HCEC 1CT (cell line): ENCODE results near the gene C19orf67.

Source experiments
- DNase-seq: peaks from one replicate; pipeline ENCODE4 v3.0.0-alpha.2; 2017

Gene C19orf67

GRCh38 chr19:14081797-14082674 is 3.5 kb downstream of the C19orf67 start:
- DNase-seq, result no peak

- peak; percentile 98 for DNase-seq
These were observed 4.4 kb downstream of the C19orf67 start for GRCh38 chr19:14080887-14081796.

DNA sequence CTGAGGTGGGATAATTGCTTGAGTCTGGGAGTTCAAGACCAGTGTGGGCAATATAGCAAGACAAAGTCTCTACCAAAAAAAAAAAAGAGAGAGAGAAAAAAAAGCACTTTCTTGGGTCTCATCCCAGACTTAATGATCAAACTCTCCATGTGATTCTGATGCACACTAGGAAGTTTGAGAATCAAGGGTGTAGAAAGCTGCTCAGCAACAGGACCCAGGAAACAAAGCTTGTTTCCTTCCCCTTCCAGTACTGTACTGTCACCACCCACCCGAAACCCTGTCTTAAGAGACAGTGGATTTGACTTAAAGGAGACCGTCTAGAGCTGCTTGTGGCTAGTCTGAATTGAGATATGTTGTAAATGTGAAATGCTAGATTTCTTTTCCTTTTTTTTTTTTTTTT is 7.2 kb downstream of the C19orf67 start:
- no peak for DNase-seq

DNA sequence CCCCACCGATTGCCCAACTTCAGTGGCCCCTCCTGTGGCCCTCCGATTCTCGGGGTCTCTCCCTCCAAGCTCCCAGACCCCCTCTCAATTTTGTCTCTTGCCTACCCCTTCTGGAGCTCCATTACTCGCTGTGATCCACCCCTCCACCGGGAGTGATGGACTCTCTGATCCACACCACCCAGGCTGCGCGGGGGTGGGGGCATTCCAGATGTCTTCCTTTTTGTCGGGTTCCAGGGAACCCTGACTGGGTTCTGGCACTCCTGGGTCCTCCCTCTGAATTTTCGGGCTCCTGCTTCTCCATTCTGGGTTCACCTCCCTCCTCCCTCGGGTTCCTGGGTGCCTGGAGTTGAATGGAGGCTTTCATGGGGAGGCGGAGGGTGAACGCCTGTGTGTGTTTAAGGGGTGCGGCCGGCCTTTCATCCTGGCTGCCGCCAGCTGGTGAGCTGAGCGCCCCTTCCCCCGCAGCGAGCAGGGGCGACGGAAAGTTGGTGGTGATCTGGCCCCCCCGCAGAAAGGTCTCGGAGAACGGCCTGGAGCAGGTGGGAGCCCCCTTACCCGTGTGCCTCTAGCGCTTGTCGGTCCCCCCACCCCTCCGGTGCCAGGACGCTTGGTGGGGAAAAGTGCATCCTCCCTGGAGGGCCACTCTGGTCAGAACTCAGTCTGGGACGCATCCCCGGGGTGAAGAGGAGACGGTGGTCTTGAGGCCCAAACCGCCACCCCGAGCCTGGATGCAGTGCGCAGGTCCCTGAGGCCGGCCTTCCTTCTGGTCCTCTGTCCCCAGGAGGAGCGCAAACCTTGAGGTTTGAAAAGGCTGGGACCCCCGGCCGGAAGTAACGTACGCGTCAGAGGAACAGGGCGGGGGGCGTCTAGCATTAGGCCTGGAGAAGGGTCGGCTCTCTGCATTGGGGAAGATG is 11.4 kb downstream of the C19orf67 start:
- no peak for DNase-seq

DNA sequence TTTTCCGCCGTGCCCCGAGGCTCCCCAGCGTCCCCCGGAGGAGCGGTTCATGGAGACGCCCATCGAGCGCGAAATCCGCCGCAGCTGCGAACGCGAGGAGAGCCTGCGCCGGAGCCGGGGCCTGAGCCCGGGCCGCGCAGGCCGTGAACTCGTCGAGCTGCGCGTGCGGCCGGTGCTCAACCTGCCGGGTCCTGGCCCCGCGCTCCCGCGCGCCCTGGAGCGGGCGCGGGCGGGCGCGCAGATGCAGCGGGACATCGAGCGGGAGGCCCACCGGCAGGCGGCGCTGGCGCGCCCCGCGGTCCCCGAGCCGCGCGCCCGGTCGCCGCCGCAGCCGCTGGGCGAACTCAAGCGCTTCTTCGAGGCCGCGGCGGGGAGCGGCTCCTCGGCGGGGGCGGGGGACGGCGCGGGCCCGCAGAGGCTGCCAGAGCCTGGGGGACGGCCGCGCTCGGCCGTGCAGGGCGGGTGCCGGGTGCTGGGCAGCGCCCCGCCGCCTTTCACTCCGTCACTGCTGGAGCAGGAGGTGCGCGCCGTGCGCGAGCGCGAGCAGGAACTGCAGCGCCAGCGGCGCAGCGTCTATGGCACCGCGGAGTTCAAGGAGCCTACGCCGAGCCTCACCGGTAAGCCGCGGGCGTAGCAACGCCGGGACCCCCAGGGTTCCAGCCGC is 12.2 kb downstream of the C19orf67 start:
- peak; percentile 70 for DNase-seq

DNA sequence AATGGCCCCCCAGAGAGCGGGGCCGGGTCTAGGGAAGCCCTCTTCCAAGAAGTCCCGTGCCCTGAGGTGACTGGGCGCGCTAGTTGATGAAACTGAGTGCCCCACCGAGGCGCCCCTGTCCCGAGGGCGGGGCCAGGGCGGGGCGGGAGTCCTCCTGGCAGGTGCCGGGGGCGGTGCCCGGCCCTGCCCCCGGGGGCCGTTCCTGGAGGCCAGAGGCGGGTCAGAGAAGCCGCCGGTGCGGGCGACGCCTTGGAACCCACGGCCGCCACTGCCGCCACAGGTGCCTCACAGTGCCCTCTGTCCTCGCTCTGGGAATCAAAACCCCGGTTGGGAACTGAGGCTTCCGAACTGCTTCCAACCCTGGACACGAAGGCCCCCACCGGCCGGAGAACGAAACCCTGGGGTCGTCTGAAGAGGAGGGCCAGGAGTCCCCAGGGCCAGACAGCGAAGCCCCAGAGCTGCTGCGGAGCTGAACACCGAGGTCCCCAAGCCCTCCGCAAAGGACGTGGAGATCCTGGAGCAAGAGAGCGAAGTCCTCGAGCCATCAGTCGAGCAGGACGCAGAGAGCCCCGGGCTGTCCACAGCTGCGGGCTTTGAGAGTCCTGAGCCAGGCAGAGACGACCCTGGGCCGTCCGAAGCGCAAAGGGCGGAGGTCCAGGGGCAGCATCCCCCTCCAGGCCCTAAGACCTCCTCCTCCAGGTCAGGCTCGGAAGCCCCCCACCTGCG is 12.9 kb downstream of the C19orf67 start, which contains the start of gene MISP3:
Gene MISP3, plus strand, starts transcription at position 252 of the 726 bp plus-strand sequence. CDS start 524 bp downstream, outside the sequence.
- DNase-seq, result no peak

DNA sequence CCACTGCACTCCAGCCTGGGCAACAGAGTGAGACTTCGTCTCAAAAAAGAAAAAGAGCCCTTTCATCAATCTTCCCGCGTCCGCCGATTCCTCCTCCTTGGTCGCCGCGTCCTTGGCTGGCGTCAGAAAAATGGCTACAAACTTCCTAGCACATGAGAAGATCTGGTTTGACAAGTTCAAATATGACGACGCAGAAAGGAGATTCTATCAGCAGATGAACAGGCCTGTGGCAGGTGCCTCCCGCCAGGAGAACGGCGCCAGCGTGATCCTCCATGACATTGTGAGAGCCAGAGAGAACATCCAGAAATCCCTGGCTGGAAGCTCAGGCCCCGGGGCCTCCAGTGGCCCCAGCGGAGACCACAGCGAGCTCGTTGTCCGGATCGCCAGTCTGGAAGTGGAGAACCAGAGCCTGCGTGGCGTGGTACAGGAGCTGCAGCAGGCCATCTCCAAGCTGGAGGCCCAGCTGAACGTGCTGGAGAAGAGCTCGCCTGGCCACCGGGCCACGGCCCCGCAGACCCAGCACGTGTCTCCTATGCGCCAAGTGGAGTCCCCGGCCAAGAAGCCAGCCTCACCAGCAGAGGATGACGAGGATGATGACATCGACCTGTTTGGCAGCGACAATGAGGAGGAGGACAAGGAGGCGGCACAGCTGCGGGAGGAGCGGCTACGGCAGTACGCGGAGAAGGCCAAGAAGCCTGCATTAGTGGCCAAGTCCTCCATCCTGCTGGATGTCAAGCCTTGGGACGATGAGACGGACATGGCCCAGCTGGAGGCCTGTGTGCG is 15.1 kb downstream of the C19orf67 start:
- no peak for DNase-seq

DNA sequence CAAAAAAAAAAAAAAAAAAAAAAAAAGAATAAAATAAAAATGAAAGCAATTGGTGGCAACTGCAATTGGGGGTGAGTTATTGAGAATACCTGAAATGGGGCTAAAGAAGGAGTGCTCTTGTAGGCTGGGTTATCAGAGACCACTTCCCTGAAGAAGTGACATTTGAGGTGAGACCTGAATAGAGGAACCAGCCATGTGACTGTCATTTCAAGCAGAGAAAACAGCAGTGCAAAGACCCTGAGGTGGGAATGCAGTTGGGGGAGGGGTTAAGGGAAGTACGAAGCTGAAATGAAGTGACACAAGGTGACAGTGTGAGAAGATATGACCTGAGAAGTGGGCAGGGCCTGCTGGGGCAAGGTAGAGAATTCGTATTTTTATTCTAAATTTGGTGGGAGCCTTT is 19.4 kb downstream of the C19orf67 start:
- no peak for DNase-seq

GRCh38 chr19:14063105-14063504 is 22.5 kb downstream of the C19orf67 start:
- DNase-seq, result no peak

DNA sequence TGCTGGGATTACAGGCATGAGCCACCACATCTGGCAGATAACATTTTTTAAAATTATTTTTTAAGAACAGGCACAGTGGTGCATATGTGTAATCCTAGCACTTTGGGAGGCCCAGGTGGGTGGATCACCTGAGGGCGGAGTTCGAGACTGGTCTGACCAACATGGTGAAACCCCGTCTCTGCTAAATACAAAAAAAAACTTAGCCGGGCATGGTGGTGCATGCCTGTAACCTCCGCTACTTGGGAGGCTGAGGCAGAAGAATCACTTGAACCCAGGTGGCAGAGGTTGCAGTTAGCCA is 23.1 kb downstream of the C19orf67 start:
- no peak for DNase-seq

DNA sequence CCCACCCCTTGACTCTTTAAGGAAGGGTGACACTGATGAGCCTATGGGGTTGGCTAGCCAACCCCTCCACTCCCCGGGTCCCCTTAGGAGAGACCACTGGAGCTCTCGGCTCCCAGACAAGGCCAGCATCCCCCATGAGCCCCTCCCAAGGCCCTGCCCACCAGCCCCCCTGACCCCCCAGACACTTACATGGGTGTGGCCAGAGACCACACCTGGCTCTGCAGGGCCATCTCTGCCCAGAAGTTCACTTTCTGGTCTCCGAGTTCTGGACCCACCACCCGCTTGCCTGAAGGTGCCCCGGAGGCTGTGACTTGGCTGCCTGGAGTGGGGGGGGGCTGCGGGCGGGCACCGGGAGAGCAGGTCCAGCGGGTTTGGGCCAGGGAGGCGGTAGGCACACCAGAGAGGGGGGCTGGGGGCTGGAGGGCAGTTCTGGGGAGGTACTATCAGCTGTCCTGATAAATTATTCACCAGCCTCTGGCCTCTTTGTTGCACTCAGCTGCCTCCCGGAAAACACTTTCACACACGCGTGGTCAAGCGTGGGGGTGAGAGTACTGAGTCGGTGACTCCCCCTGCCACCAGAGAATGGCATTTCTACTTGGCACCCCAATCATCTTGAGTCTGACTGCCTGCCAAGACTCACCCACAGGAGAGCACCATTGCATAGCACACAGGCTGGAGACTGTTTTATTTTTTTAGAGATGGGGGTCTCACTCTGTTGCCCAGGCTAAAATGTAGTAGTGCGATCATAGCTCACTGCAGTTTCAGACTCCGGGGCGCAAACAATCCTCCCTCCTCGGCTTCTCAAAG is 23.6 kb downstream of the C19orf67 start, which contains the start of gene PALM3:
Gene PALM3, minus strand, starts transcription at position 326 of the 807 bp plus-strand sequence. Its CDS starts 96 bp downstream, at position 230.
- no peak for DNase-seq

GRCh38 chr19:14061081-14061749 is 24.4 kb downstream of the C19orf67 start:
- DNase-seq, result no peak

- DNase-seq, result no peak
These were observed 25.9 kb downstream of the C19orf67 start for GRCh38 chr19:14059652-14060155.

GRCh38 chr19:14059093-14059480 is 26.5 kb downstream of the C19orf67 start:
- DNase-seq, result no peak

GRCh38 chr19:14058182-14059092 is 27.1 kb downstream of the C19orf67 start:
- no peak for DNase-seq

DNA sequence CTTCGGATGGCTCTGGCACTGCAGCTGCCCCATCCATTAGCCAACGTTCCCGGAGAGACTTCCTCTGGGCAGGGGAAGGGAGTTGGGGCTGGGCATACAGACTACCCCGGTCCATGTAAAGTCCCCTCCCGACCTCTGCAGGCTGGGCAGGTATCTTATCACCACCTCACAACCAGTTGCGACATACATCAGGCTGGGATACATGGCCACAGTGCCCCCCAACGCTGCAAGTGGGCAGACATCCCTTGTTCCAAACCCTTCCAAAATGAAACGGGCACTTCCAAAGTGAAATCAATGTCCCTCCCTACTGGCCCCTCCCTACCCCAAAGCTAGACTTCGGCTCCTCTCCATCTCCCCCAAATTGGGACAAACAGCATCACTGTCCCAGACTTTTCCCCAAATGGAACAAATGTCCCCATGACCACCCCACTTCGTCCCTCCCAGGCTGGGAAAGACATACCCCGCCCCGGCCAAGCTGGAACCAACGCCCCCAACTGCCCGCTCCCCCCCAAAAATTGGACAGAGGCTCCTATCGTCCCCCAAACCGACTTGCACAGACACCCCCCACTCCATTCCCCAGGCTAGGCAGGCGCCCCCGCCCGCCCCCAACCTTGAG is 28.7 kb downstream of the C19orf67 start:
- DNase-seq, result no peak

- no peak for DNase-seq
These were observed 29.4 kb downstream of the C19orf67 start for GRCh38 chr19:14056069-14056666.
